NCI-H2196 treated with DMSO at 0.1 percent for 48 hours (cell line): ENCODE measurements around the gene DNAH1.

ENCODE experiments used
- DNase-seq: peaks from one replicate; lab custom pipeline; 2025; ENCODE audit not compliant: unreplicated experiment; lab: John Stamatoyannopoulos, UW

Gene DNAH1

DNA sequence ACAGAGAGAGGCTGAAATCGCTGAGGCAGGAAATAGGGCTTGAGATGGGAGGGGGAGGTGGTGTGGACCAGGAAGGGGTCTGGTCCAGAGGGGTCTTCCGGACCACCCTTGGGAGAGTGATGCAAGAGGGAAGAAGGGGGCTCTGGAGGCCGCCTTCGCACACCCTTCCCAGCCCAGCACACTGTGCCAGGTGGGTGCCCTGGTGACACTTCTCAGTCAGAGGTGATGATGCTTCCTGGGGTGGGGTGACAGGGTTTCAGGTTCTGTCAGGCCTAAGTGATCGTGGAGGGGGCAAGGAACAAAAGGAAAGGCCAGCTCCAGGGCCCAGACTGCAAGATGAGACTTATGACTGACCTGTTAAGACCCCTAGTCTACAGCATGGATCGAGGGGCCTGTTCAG is 116.1 kb downstream of the DNAH1 start:
- DNase-seq: no peak

DNA sequence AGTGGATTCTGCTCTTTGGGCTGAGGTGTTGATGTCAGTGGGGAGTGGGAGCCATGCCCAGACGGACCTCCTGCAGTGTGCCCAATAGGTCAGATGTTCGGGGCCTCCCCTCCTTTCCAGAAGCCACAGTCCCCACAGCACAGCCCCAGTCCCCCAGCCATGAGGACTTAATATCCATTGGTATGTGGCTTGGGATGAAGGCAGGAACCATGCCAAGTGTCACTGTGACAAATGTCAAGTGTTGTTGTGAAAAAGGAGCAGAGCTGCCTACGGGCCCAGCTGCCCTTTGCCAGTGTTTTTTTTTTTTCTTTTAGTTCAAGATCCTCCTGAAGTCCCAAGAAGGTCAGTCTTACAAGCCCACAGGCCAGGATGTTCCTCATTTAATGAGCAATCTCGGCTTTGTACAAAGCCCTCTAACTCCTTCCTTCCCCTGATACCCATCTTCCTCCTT is 116.6 kb downstream of the DNAH1 start:
- no peak for DNase-seq

DNA sequence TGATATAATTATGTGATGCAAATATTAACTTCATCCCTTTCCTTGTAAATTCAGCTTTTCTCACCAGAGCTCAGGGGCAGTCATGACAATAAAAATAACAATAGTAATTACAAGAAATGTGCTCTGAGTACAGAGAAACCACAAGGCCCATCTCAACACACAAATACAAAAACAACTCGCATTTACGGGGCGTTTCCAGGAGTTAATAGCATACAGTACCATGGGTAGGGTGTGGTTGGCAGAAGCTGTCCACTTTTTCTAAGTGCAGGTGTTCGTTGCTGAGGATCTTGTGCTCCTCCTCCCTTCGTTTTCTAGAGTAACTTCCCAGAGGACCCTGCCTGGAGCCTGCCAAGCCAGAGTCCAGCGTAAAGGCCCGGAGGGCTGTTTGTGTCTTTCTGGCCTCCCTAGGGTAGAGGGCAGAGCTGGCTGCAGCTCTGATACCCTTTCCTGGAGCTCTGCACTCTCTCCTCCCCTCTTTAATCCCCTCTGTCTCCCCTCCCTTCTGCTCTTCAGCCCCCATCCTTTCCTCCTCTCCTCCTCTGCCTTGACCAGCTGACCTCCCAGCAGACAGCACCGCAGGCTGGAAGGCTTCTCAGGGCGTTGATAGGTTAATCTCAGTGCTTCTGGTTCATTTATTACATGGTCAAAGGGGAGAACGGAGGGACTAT is 117.3 kb downstream of the DNAH1 start:
- DNase-seq: no peak

DNA sequence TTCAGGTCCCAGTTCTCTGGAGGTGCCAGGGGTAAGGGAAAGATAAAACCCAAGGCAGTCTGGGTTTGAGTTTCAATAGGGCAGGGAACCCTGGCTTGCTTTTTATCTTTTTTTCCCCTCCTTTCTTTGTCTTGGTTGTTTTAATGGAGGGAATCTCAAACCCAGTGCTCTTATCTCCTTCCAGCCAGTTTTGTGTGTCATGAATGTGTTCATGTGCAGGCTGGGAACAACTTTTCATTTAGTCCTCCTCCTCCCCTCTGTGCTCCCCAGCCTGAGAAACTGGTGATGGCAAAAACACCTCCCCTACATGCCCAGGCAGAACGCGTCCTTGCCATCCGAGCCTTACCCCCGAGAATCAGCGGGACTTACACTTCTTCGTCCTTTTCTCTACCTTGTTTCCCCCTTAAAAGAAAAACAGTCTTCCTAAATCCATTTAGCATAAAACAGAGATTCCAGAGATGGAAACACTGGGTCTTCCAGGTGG is 117.9 kb downstream of the DNAH1 start:
- no peak for DNase-seq

DNA sequence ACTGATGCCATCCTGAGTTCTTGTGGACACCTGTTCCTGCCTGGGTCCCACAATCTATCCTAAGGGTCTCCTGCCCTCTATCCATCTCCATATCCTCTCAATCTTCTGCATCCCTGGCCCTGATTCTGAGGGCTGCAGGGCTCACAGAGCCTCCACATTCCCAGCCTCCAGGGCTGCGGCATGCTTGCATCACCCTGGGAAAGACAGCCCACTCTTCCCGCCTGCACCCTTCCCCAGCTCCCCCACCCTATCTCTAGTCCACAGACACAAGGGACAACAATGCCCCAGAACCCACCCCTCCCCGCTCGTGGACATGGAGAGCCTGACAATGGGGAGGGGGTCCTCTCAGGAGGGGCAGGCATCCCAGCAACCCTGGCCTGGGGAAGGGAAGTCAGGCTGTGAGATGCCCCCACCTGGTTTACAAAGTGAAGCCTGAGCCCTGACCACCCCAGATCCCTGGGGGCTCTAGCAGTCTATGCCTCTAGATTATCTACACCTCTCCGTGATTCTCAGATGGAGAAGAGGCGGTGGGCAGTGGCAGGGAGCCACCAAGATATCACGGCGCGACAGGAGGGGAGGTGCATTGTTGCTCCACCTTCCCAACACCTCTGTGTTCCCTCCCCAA is 118.5 kb downstream of the DNAH1 start:
- DNase-seq: no peak

DNA sequence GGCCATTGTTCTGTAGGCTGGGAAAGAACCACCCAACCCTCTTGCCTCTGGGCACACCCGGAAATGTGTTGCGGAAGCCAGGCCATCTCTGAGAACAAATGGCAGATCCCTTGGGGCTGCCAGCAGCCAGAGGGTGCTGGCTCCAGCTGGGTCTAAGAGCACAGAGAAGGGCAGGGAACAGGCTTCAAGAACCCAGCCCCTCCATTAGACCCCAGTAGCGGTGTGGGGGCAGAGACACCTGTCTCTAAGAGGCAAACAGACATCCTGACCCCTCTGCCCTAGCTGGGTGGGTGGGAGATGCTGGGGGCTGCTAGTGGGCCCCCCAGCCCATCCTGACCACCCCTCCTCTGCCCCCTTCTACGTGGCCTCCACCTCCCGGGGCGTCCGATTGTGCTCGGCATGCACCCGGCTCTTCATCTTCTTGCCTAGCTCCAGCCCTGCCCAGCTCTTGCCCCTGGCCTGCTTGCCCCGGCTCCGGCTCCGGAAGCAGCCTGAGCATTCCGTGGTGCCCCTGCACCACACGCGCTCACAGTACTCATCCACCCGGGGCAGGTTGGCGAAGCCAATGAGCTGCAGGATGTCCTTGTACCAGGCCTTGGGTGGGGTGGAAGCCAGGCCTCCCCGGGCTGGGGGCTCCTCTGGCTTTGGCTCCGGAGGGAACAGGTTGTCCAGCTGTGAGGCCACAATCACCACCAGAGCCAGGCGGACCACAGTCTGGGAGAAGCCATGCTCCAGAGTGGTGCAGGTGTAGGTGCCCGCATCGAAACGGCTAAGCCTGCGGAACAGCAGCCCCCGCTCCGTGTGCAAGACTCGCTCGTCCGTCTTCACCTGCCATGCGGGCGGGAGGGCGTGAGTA is 119.4 kb downstream of the DNAH1 start:
- DNase-seq: no peak

DNA sequence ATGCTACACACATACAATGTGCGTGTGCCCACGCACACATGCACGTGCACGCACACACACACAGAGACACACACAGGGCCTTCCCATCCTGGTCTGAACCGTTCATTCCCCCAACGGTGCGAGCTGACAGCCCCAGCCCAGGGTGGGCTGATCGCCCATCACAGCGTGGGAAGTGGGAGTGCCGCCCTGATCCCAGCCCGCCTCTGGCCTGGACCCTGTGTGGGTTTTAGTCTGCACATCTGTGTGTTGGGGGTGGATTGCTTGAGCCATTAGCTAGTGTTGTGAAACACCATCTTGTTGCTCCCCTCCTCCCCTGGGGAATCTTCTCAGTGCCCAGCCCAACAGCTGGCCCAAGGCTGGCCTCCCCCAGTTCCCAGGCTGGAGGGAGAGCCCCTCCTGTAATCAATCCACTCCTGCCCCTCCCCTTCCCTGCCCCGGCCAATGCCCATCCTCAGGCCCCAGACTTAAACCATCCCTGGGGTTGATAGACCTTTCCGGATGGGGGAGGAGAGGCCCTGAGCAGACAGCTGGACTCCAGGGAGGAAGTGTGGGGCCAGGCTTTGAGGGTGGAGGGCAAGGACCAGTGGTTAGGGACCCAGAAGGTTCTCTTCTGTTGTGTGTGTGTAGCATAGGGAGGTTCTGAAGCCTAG is 120.5 kb downstream of the DNAH1 start:
- DNase-seq: no peak

DNA sequence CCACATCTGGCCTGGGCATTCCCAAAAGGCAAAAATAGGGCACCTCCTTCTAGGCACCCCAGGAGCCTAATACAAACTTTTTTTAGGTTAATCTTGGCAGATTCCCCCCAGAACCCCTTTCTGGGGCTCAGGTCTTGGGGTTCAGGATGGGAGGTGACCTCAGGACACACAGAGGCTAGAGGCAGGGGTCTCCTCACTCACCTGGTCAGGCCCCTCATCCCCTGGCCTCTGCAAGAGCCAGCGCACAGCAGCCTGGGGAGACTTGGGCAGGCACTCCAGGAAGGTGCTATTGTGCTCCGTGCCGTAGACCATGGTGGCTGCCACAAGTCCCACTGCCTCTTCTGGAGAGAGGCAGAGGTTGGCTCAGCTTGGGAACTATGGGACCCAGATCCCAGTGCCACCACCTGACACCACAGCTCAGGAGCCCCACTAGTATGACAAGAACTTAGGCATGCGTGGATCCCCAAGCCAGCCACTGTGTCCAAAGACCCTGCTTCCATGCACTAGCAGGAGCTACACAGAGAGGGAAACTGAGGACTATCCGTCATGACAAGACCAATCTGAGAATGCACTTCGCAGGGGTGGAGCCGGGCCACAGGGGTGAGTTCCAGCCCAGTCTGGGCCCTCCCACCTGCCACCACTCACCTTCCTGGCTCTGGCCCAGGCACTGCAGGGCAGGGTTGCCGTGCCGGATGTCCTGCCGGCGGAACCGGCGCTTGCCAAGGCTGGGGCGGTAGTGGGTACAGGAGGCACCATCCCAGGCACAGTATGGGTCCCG is 121.4 kb downstream of the DNAH1 start:
- DNase-seq: no peak

DNA sequence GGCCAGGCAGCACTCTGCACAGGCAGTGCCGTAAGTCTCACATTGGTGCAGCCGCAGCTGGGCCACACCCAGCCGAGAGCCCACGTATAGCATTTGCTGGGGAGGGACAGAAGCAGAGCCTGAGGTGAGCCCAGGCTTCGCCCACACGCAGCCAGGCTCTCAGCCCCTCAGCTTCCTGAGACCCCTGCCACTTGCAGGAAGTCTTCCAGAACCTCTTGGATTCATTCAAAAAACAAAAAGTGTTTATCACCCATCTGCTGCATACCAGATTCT is 121.9 kb downstream of the DNAH1 start:
- DNase-seq: no peak

DNA sequence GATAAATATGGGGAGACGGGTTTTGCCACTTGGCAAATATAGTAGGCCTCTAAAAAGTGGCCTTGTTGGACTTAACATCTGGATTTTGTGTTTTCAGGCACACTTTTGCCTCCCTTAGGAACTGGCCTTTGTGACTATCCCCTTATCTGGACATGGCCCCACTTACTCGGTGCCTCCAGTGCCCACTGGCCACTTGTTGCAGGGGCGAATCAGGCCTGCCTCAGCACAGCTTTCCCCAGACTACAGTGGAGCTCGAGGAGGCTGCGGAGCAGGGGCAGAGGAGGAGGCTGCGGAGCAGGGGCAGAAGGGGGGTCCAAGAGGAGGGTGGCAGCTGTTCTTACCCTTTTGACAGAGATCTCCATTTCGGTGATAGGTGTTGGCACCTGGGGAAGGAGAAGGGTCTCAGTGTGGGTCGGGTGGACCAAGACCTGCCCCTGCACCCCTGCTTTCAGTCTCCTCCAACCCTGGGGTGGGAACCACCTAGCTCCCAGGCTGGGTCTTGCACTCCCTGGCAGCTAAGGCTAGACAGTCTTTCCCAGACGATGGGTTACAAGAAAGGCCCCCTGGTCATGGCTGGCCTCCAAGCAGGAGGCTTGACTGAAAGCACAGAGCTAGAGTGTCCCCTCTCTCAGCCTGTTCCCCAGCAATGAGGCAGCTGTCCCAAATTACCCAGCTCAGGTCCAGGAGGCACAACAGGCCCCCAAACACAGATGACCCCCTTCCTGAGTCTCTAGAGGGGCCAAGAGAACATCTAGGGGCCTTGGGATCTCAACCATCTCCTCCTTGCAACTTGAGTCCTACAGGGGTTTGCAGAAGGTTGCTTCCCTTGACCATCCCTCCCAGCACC is 122.7 kb downstream of the DNAH1 start:
- DNase-seq: no peak

DNA sequence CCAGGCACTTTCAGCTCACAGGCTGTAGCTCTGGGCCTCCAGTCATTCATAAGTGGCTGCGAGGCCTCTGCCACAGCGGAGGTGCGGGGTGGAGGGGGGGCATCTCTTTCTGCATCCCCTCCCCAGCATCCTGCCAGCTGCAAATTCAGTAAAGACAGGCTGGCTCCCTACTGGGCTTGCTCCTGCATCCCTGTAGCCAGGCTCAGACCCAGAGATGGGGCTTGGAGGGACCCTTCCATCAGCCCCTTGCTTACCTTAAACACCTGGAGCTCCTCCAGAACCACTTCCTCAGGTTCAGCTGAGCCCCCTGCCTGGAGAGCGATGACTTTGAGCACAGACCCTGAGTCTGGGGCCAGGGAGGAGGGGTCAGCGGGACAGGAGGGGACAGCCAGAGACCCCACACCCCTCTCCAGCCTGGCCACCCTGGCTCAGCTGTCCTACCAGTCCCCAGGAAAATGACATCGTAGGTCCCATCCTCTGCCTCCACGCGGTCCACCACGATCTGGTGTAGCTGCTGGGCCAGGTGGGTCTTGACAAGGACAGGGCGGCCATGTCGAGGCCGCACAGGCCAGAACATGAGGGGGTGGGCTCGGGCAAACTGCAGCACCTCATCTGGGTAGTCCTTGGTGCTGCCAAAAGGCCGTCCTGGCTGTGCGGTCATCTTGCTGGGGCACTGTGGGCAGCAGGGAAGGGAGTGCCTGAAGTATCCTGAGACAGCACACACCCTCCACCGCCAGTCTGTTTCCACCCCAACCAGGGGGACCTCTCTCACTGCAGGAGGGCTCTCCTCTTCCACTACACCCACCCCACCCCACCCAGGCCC is 123.5 kb downstream of the DNAH1 start:
- DNase-seq: no peak

DNA sequence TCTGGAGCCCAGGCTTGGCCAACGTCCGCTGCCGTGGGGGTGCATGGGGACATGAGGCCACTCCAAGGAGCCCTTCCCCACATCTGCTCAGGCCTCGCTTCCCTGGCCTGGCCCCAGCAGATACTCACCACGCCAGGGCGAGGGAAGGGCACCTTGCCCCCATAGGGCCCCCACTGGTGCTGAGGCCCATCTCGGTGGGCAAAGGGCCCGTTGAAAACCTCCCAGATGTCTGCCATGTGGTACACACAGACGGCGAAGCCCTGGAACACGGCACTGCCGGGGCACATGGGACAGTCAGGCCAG is 124.1 kb downstream of the DNAH1 start:
- no peak for DNase-seq

DNA sequence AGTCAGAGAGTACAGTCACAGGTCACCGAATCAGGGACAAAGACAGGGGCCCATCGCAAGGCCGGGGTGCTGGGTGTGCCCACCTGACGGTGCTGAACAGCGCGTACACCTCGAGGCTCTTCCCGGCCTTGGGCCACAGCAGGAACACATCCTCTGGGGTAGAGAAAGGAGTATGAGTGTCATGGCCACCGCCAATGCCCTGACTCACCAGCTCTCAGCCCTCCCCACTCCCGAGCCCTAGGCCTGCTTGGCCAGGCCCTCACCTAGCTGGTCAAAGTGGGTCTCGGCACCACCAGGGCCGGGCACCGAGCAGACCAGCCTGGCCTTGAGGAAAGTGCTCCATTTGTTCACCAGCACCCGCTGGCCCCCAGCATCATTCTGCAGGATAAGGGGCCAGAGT is 124.6 kb downstream of the DNAH1 start:
- no peak for DNase-seq

DNA sequence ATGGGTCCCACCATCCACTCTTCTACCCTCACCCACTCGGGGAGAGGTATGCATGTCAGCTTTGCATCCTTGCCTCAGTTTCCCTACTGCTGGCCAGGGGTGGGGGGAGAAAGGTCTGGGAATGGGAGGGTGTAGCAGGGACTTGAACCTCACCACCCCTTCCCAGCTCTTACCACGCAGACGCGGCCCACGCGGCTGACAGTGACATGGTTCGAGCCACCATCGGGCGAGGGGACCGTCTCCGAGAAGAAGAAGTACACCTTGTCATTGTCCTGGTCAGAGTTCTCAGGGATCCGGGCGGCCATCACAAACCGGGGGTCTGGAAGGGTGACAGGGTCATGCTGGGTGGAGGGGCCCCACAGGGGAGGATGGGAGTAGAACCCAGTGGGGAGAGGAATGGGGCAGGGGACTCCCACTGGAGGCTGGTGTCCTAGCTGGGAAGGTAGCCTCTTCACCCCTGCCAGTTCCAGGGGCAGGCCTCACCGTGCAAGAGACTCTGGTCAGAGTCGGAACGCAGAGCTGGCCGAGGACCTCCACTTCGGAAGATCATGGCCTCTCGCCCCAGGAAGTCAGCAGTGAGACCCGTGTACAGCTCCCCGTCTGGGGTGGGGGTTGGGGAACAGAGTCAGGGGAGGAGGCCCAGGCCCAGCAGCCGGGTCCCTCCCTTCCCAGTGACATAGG is 125.1 kb downstream of the DNAH1 start:
- DNase-seq: no peak

DNA sequence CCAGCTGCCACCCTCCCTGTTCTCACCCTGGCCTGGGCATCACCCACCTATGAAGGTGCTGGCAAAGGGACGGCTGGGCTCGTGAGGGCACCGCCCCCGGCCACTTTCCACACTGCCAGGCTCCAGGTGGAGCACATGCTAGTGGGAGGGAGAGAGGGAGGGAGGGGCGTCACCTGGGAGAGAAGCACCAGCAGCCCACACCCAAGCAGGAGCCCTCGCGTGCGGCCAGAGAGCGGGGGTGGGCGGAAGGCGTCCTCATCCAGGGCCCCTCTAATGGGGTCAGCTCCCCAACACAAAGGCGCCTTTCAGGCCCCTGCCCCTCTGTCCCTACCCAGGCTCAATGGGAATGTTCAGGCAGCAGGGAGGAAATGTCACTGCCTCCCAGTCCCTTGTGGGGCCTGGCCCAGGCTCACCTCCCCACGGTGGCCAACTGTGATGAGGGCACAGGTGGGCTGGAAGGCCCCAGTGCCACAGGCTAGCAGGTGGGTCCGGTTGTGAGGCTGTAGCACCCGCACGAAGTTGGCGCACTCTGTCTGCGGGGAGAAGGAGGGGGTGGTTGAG is 125.7 kb downstream of the DNAH1 start:
- no peak for DNase-seq

DNA sequence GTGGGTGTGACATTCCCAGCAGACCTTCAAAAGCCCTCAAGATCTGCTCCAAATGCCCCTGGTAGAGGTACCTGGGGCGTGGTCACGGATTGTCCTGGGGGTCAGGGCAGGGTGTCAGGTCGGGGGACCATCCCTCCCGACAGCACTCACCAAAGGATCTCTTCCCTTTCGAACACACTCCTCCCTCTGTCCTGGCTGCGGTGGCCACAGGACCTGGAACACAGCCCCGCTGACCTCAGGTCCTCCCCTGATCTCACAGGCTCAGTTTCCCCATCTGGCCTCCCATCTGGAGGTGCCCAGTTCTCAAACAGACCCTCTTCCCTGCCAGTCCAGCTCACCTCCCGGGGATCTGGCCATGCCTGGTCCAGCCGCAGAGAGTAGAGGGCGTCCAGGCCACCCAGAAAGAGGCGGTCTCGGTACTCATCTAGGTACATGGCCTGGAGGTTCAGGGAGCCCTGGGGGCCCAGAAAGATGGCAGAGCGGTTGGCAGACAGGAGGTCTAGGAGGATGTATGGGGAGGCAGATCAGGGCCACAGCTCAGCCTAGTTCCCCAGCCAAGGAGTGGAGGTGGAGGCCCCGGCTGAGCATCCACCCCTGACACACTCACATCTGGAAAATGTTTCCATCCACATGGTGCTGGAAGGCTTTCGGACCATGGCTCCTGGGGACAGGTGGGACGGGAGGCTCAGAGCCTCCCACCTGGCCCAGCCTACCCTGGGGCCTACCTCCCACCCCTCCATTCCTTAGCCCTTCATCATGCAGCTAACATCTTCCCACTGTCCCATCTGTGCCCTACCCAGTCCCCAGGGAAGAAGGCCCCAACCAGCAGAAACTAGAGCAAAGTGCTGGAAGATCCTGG is 126.5 kb downstream of the DNAH1 start:
- DNase-seq: no peak

DNA sequence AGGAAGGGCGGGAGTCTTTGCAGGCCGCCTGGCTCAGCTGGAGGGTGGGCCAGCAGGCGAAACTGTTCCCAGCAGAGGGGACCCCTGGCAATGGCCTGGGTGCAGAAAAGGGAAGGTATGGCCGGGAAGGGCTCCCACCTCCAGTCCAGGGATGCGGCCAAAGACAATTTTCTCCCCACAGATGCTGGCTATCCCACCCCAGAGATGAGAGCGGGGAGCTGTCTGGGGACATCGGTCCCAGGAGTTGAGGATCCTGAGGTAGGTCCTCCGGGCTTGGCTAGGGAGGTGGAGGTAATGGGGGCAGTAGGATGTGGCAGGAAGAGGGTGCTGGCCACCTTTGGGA is 127.1 kb downstream of the DNAH1 start:
- no peak for DNase-seq
